Astrocyte of the spinal cord (primary cell): ENCODE results near the gene ITGA6.
A peak's percentile ranks its signal among the peaks of the same experiment; 100 is the strongest.

Experiments
- DNase-seq: peaks from one replicate; pipeline ENCODE4 v3.0.0; 2011; ENCODE audit warnings: low read depth, low spot score
- H3K4me3 ChIP-seq: 2 replicates; pipeline ENCODE4 v1.5.1; 2011; ENCODE audit warnings: low read depth, mild to moderate bottlenecking, low read length, moderate library complexity
- CTCF ChIP-seq: IDR thresholded peaks from 2 replicates; pipeline ENCODE4 v1.5.1; 2012; ENCODE audit warnings: low read depth, mild to moderate bottlenecking, low read length, inconsistent platforms
- in situ Hi-C: cut with HindIII; loops from 2 replicates; pipeline ENCODE4 v1.10.0; 2017; ENCODE audit warnings: low sequenced_read_pairs

The ITGA6 gene

GRCh38 chr2:172445851-172446250 lies 18.5 kb downstream of the ITGA6 start:
- H3K4me3 ChIP-seq, result no peak overlapping the region
- no peak for TF ChIP-seq CTCF
- in situ Hi-C loops, result no loop called here
- DNase-seq, result peak; percentile 43

GRCh38 chr2:172446474-172447063 lies 19.2 kb downstream of the ITGA6 start:
- TF ChIP-seq CTCF, result no peak
- in situ Hi-C loops, result no loop called here
- no peak for DNase-seq
- no peak overlapping the region for H3K4me3 ChIP-seq

- no peak for DNase-seq
- in situ Hi-C loops, result no loop called here
- no peak for TF ChIP-seq CTCF
- no peak overlapping the region for H3K4me3 ChIP-seq
These were observed 20.6 kb downstream of the ITGA6 start for GRCh38 chr2:172447811-172448493.

GRCh38 chr2:172448544-172449267 lies 21.3 kb downstream of the ITGA6 start:
- TF ChIP-seq CTCF, result no peak
- DNase-seq, result no peak
- in situ Hi-C loops, result no loop called here
- no peak overlapping the region for H3K4me3 ChIP-seq

- in situ Hi-C loops, result no loop called here
- DNase-seq, result peak; percentile 33
- no peak overlapping the region for H3K4me3 ChIP-seq
- no peak for TF ChIP-seq CTCF
These were observed 22.6 kb downstream of the ITGA6 start for GRCh38 chr2:172449911-172450550.

- in situ Hi-C loops, result no loop called here
- DNase-seq, result no peak
- H3K4me3 ChIP-seq, result no peak overlapping the region
- TF ChIP-seq CTCF, result no peak
These were observed 24.5 kb downstream of the ITGA6 start for GRCh38 chr2:172451923-172452322.
